Measurements from ENCODE around the gene NBAS.

NBAS gene

GRCh38 chr2:15223887-15224286 is 337.2 kb downstream of the NBAS start:
- TF ChIP-seq FOXP2 (optimal IDR thresholded peaks at IDR 0.05; ENCODE audit: borderline replicate concordance, extremely low read depth, extremely low read length, insufficient read depth): no peak
- no peak for TF ChIP-seq POLR2AphosphoS5 (IDR thresholded peaks at IDR 0.05; ENCODE audit: low read depth, low read length)
- TF ChIP-seq TAF1 (IDR thresholded peaks at IDR 0.05; ENCODE audit: borderline replicate concordance, insufficient read depth, low read length): no peak
- no peak for TF ChIP-seq SIN3A (IDR thresholded peaks at IDR 0.05; ENCODE audit: borderline replicate concordance, insufficient read depth, low read length)
- TF ChIP-seq REST (IDR thresholded peaks at IDR 0.05; ENCODE audit: insufficient read depth in 1 of 2, low read depth in 2 of 2, low read length in 2 of 2): no peak

DNA sequence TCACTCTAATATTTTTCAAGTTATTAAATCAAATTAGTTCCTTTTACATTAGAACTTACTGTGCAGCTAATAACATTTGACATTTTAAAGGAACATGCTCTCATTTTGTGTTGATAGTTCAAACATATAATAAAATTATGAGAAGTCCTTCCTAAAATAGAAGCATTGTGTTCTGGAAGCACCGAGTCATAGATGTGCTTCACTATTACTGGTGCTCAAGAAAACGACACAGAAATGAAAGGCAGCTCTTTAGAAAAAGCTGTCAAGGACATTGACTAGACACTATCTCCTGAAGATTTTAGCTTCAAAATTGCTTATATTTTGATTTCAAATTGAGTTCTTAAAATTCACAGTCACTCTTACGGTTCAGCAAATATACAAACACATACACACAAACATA is 338.3 kb downstream of the NBAS start:
- no peak for TF ChIP-seq TAF1 (IDR thresholded peaks at IDR 0.05; ENCODE audit: borderline replicate concordance, insufficient read depth, low read length)
- no peak for TF ChIP-seq REST (IDR thresholded peaks at IDR 0.05; ENCODE audit: insufficient read depth in 1 of 2, low read depth in 2 of 2, low read length in 2 of 2)
- TF ChIP-seq SIN3A (IDR thresholded peaks at IDR 0.05; ENCODE audit: borderline replicate concordance, insufficient read depth, low read length): no peak
- TF ChIP-seq FOXP2 (optimal IDR thresholded peaks at IDR 0.05; ENCODE audit: borderline replicate concordance, extremely low read depth, extremely low read length, insufficient read depth): no peak

GRCh38 chr2:15220603-15221002 is 340.5 kb downstream of the NBAS start:
- TF ChIP-seq POLR2AphosphoS5 (IDR thresholded peaks at IDR 0.05; ENCODE audit: low read depth, low read length): no peak
- no peak for TF ChIP-seq FOXP2 (optimal IDR thresholded peaks at IDR 0.05; ENCODE audit: borderline replicate concordance, extremely low read depth, extremely low read length, insufficient read depth)
- TF ChIP-seq TAF1 (IDR thresholded peaks at IDR 0.05; ENCODE audit: borderline replicate concordance, insufficient read depth, low read length): no peak
- no peak for TF ChIP-seq SIN3A (IDR thresholded peaks at IDR 0.05; ENCODE audit: borderline replicate concordance, insufficient read depth, low read length)
- TF ChIP-seq REST (IDR thresholded peaks at IDR 0.05; ENCODE audit: insufficient read depth in 1 of 2, low read depth in 2 of 2, low read length in 2 of 2): no peak

DNA sequence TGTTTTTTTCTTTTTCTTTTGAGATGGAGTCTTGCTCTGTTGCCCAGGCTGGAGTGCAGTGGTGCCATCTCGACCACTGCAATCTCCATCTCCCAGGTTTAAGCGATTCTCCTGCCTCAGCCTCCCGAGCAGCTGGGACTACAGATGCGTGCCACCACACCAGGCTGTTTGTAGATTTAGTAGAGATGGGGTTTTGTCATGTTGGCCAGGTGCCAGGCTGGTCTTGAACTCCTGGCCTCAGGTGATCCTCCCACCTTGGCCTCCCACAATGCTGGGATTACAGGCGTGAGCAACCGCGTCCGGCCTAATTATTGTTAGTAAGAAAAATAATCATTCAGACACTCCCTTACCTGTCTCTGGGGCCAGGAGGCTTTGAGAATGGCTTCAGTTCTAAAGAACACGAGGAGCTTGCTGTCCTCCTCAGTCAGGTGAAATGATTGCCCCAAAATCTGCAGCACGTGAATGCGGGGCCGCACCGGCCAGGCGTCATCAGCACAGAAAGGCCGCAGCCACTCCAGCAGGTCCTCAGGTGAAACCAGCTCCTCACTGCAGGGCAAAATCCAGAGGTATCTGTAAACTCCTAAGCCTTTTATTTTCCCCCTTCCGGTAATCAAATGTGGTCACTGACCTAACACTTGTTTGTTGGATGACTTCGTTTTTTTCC is 342.6 kb downstream of the NBAS start:
- TF ChIP-seq TAF1 (IDR thresholded peaks at IDR 0.05; ENCODE audit: borderline replicate concordance, insufficient read depth, low read length): no peak
- TF ChIP-seq SIN3A (IDR thresholded peaks at IDR 0.05; ENCODE audit: borderline replicate concordance, insufficient read depth, low read length): no peak
- no peak for TF ChIP-seq POLR2AphosphoS5 (IDR thresholded peaks at IDR 0.05; ENCODE audit: low read depth, low read length)
- TF ChIP-seq FOXP2 (optimal IDR thresholded peaks at IDR 0.05; ENCODE audit: borderline replicate concordance, extremely low read depth, extremely low read length, insufficient read depth): no peak
- no peak for TF ChIP-seq REST (IDR thresholded peaks at IDR 0.05; ENCODE audit: insufficient read depth in 1 of 2, low read depth in 2 of 2, low read length in 2 of 2)

Measured in PFSK-1 (cell line).